Parathyroid adenoma (tissue), 2 donors: ENCODE data around the gene ZMPSTE24.

Source experiments
- H2AFZ ChIP-seq: fragments of 300-600 bp; sonication (generic); one replicate; pipeline ENCODE4 v1.7.0; 2017; ENCODE audit warnings: antibody characterized with exemption, mild to moderate bottlenecking
- H3K27ac ChIP-seq: fragments of 300-600 bp; sonication (generic); one replicate; pipeline ENCODE4 v1.7.0; 2017
- H3K27me3 ChIP-seq: fragments of 300-600 bp; sonication (generic); one replicate; pipeline ENCODE4 v1.7.0; 2017; ENCODE audit warnings: low read length; ENCODE audit not compliant: control insufficient read depth, insufficient read depth
- H3K36me3 ChIP-seq: fragments of 300-600 bp; sonication (generic); one replicate; pipeline ENCODE4 v1.7.0; 2017; ENCODE audit warnings: low read length; ENCODE audit not compliant: control insufficient read depth, insufficient read depth
- H3K4me1 ChIP-seq: fragments of 300-600 bp; sonication (generic); one replicate; pipeline ENCODE4 v1.7.0; 2017; ENCODE audit warnings: control low read depth
- H3K4me2 ChIP-seq: fragments of 300-600 bp; sonication (generic); one replicate; pipeline ENCODE4 v1.7.0; 2017; ENCODE audit warnings: low read length
- H3K4me3 ChIP-seq: fragments of 300-600 bp; sonication (generic); one replicate; pipeline ENCODE4 v1.7.0; 2017; ENCODE audit warnings: low read depth, low read length
- H3K79me2 ChIP-seq: fragments of 300-600 bp; sonication (generic); one replicate; pipeline ENCODE4 v1.7.0; 2017; ENCODE audit warnings: control low read depth
- H3K9ac ChIP-seq: fragments of 300-600 bp; sonication (generic); one replicate; pipeline ENCODE4 v1.7.0; 2017; ENCODE audit warnings: mild to moderate bottlenecking
- H3K9me3 ChIP-seq: fragments of 300-600 bp; sonication (generic); one replicate; pipeline ENCODE4 v1.7.0; 2017; ENCODE audit warnings: low read length; ENCODE audit not compliant: control insufficient read depth
- CTCF ChIP-seq: fragments of 300-600 bp; sonication (generic); IDR thresholded peaks from one replicate; pipeline ENCODE4 v1.7.0; 2017; ENCODE audit warnings: antibody characterized with exemption, mild to moderate bottlenecking
- donor health status: primary hyperparathyroidism.

The ZMPSTE24 gene

GRCh38 chr1:40305451-40305850 lies 47.4 kb downstream of the ZMPSTE24 start:
- H2AFZ ChIP-seq: no peak overlapping the region
- no peak overlapping the region for H3K4me2 ChIP-seq
- H3K27ac ChIP-seq: no peak overlapping the region
- H3K79me2 ChIP-seq: no peaks in the 10 kb centered on the region
- H3K4me3 ChIP-seq: no peak overlapping the region
- H3K27me3 ChIP-seq: no peaks in the 10 kb centered on the region
- no peaks in the 10 kb centered on the region for H3K9me3 ChIP-seq
- no peak for TF ChIP-seq CTCF
- no peaks in the 10 kb centered on the region for H3K4me1 ChIP-seq
- no peaks in the 10 kb centered on the region for H3K36me3 ChIP-seq
- no peak overlapping the region for H3K9ac ChIP-seq

- Histone ChIP-seq H3K36me3 (no peaks in the 10 kb centered on the region), H3K9ac (no peak overlapping the region), H3K4me1 (no peaks in the 10 kb centered on the region), H3K79me2 (no peaks in the 10 kb centered on the region), H3K27me3 (no peaks in the 10 kb centered on the region), H3K4me2 (no peak overlapping the region), H3K27ac (no peak overlapping the region), H3K9me3 (no peaks in the 10 kb centered on the region), H3K4me3 (no peak overlapping the region), H2AFZ (no peak overlapping the region)
- TF ChIP-seq CTCF: no peak
Measured at GRCh38 chr1:40305871-40306270, 47.8 kb downstream of the ZMPSTE24 start.

- H3K9ac ChIP-seq: no peak overlapping the region
- H3K4me3 ChIP-seq: no peak overlapping the region
- H3K27ac ChIP-seq: no peak overlapping the region
- H3K27me3 ChIP-seq: no peaks in the 10 kb centered on the region
- H3K4me2 ChIP-seq: no peak overlapping the region
- H3K79me2 ChIP-seq: no peaks in the 10 kb centered on the region
- H3K4me1 ChIP-seq: no peaks in the 10 kb centered on the region
- TF ChIP-seq CTCF: no peak
- no peaks in the 10 kb centered on the region for H3K9me3 ChIP-seq
- H3K36me3 ChIP-seq: no peaks in the 10 kb centered on the region
- H2AFZ ChIP-seq: no peak overlapping the region
Measured at GRCh38 chr1:40306296-40306695, 48.3 kb downstream of the ZMPSTE24 start.

GRCh38 chr1:40307186-40307585 lies 49.1 kb downstream of the ZMPSTE24 start:
- no peaks in the 10 kb centered on the region for H3K9me3 ChIP-seq
- no peak overlapping the region for H3K4me2 ChIP-seq
- no peak overlapping the region for H2AFZ ChIP-seq
- TF ChIP-seq CTCF: no peak
- H3K4me1 ChIP-seq: no peaks in the 10 kb centered on the region
- no peak overlapping the region for H3K9ac ChIP-seq
- no peak overlapping the region for H3K27ac ChIP-seq
- H3K36me3 ChIP-seq: no peaks in the 10 kb centered on the region
- H3K79me2 ChIP-seq: no peaks in the 10 kb centered on the region
- H3K27me3 ChIP-seq: no peaks in the 10 kb centered on the region
- H3K4me3 ChIP-seq: no peak overlapping the region

- Histone ChIP-seq H3K9ac (no peak overlapping the region), H3K27ac (no peak overlapping the region), H3K9me3 (no peaks in the 10 kb centered on the region)
Measured at GRCh38 chr1:40308036-40308727, 50.1 kb downstream of the ZMPSTE24 start.

More at GRCh38 chr1:40308036-40308727, 50.1 kb downstream of the ZMPSTE24 start:
- no peaks in the 10 kb centered on the region for H3K4me1 ChIP-seq
- H3K4me2 ChIP-seq: no peak overlapping the region
- TF ChIP-seq CTCF: no peak
- no peaks in the 10 kb centered on the region for H3K27me3 ChIP-seq
- no peak overlapping the region for H3K4me3 ChIP-seq
- H3K36me3 ChIP-seq: no peaks in the 10 kb centered on the region
- no peaks in the 10 kb centered on the region for H3K79me2 ChIP-seq
- H2AFZ ChIP-seq: no peak overlapping the region
